ENCODE data around the gene GHRHR. TPM values are rescaled to one million over a fixed set of nuclear protein-coding genes. Genes with fewer than 3 reads are reported as not detected.

GHRHR gene
- total and polyA plus RNA-seq, 2 of the 4 experiments (the other 2 are of a cell fraction) = not detected

GRCh38 chr7:30923009-30923773 lies 40.6 kb upstream of the GHRHR start:
- no peaks in the 10 kb centered on the region for H3K27me3 ChIP-seq (ENCODE audit: control insufficient read depth, insufficient read depth, low read length)
- TF ChIP-seq RCOR1 (IDR thresholded peaks at IDR 0.05; ENCODE audit: insufficient replicate concordance, low read length) = no peak
- H4K91ac ChIP-seq (ENCODE audit: insufficient read depth, low read depth, low read length) = no peak overlapping the region
- H3K4ac ChIP-seq (ENCODE audit: low read depth, low read length) = no peak overlapping the region
- no peak overlapping the region for H2AK9ac ChIP-seq (replicated peaks; ENCODE audit: low read depth, low read length, poor library complexity)
- H2AK5ac ChIP-seq (ENCODE audit: low read depth, low read length) = no peak overlapping the region; the same call in 1 of the 2 replicates
- intact Hi-C loops (cut with micrococcal nuclease) = no loop called here
- dilution Hi-C loops (cut with HindIII; ENCODE audit: low sequenced_read_pairs, unreplicated experiment) = no loop called here
- H3K4me2 ChIP-seq (ENCODE audit: low read depth, low read length) = no peak overlapping the region
- H4K8ac ChIP-seq (ENCODE audit: low read depth in 2 of 2, low read length in 2 of 2) = no peak overlapping the region
- peaks cover 10% of the 10 kb centered on the region for H3K4me1 ChIP-seq (ENCODE audit: control insufficient read depth, insufficient read depth, low read length)
- H3K79me1 ChIP-seq (ENCODE audit: low read depth in 1 of 2, low read length in 2 of 2) = no peaks in the 10 kb centered on the region
- peaks cover 6% of the 10 kb centered on the region for H3K9me3 ChIP-seq (ENCODE audit: control insufficient read depth, insufficient read depth, low read length)
- no peak overlapping the region for H3K9ac ChIP-seq (ENCODE audit: low read depth, low read length)
- no peak overlapping the region for H3K27ac ChIP-seq (ENCODE audit: insufficient read depth, low read length)
- H3K14ac ChIP-seq (replicated peaks; ENCODE audit: low read depth, low read length) = no peak overlapping the region
- ATAC-seq (ENCODE audit: low read depth) (no peak), DNase-seq (no peak)
- no peak overlapping the region for H3K56ac ChIP-seq (ENCODE audit: extremely low read depth, insufficient read depth, low read length)
- H2BK5ac ChIP-seq (ENCODE audit: low read depth, low read length, poor library complexity, severe bottlenecking) = no peak overlapping the region
- no peaks in the 10 kb centered on the region for H3K36me3 ChIP-seq (ENCODE audit: control insufficient read depth, insufficient read depth, low read length)
- no peak overlapping the region for H3K4me3 ChIP-seq (ENCODE audit: insufficient read depth, low read depth, low read length)
- 80% methylated on average over 1 of the region's 19 CpGs; no CpG with 5 or more reads in 1 of the 2 experiments for WGBS, 2 experiments (ENCODE audit: extremely low coverage in 2 of 2, insufficient read length in 1 of 2)
- in situ Hi-C loops (cut with MboI; ENCODE audit: low sequenced_read_pairs) = no loop called here
- no peak overlapping the region for H2BK15ac ChIP-seq (ENCODE audit: low read depth, low read length)
- ChIA-PET POLR2A (ENCODE audit: unreplicated experiment) (no interaction called here), CTCF (interaction anchor here (0.7 kb wide), 1 partner anchor 15 kb away, joined by 4 read pairs; no protein-coding TSS in a partner anchor)
- BruUV-seq (replicated peaks) = no TSS peak
- H2BK120ac ChIP-seq (ENCODE audit: low read depth, low read length) = no peak overlapping the region
- H3K18ac ChIP-seq (ENCODE audit: low read depth, low read length) = no peak overlapping the region
- no peak overlapping the region for H4K5ac ChIP-seq (ENCODE audit: low read depth, low read length)
- no peak overlapping the region for H3K23ac ChIP-seq (ENCODE audit: low read depth, low read length)
- H3K9me1 ChIP-seq (ENCODE audit: insufficient read depth, low read length) = peaks cover 9% of the 10 kb centered on the region; the same call in 1 of the 2 replicates
- H4K20me1 ChIP-seq (ENCODE audit: insufficient read depth, low read length) = no peaks in the 10 kb centered on the region
- H2BK20ac ChIP-seq (ENCODE audit: low read depth, low read length) = no peak overlapping the region
- no peak overlapping the region for H2AFZ ChIP-seq (replicated peaks; ENCODE audit: low read length, poor library complexity)
